SK-N-SH treated with all-trans-retinoic acid at 6 μM for 48 hours (cell line): Measurements from ENCODE around the gene ECHS1.

Experiments used
- ATAC-seq: fragments of 200-7000 bp; cut with Tn5 transposase; 3 replicates; pipeline ENCODE4 v1.9.1; 2020; ENCODE audit warnings: mild to moderate bottlenecking, moderate library complexity
- ARNTL ChIP-seq: fragments of 450-650 bp; formaldehyde crosslinking; IDR thresholded peaks from 2 replicates; pipeline ENCODE4 v1.5.0; 2020; ENCODE audit warnings: low read depth, mild to moderate bottlenecking, moderate library complexity, borderline replicate concordance
- BACH2 ChIP-seq: fragments of 250-450 bp; sonication (Bioruptor Pico); IDR thresholded peaks from 2 replicates; pipeline ENCODE4 v1.9.0; 2021; ENCODE audit warnings: mild to moderate bottlenecking, borderline replicate concordance
- CSDC2 ChIP-seq: fragments of 250-450 bp; sonication (Bioruptor Pico); IDR thresholded peaks from 2 replicates; pipeline ENCODE4 v1.5.0; 2020; ENCODE audit warnings: mild to moderate bottlenecking, moderate library complexity
- ESRRG ChIP-seq: fragments of 250-450 bp; sonication (Bioruptor Pico); IDR thresholded peaks from 2 replicates; pipeline ENCODE4 v1.6.1; 2021; ENCODE audit warnings: mild to moderate bottlenecking
- ISL1 ChIP-seq: fragments of 250-450 bp; sonication (Bioruptor Pico); IDR thresholded peaks from 2 replicates; pipeline ENCODE4 v2.1.2; 2022; ENCODE audit warnings: mild to moderate bottlenecking, moderate library complexity
- OSR1 ChIP-seq: fragments of 250-450 bp; sonication (Bioruptor Pico); IDR thresholded peaks from 2 replicates; pipeline ENCODE4 v1.8.0; 2022; ENCODE audit warnings: moderate library complexity, mild to moderate bottlenecking, inconsistent platforms
- PPARA ChIP-seq: fragments of 250-450 bp; sonication (Bioruptor Pico); IDR thresholded peaks from 2 replicates; pipeline ENCODE4 v1.5.0; 2020; ENCODE audit warnings: mild to moderate bottlenecking, borderline replicate concordance
- RARB ChIP-seq: fragments of 250-450 bp; sonication (Bioruptor Pico); IDR thresholded peaks from 2 replicates; pipeline ENCODE4 v1.8.0; 2021; ENCODE audit warnings: mild to moderate bottlenecking, moderate library complexity
- SNAI2 ChIP-seq: fragments of 250-450 bp; sonication (Bioruptor Pico); IDR thresholded peaks from 2 replicates; pipeline ENCODE4 v1.5.0; 2020; ENCODE audit warnings: mild to moderate bottlenecking, moderate library complexity
- TCF4 ChIP-seq: fragments of 250-450 bp; sonication (Bioruptor Pico); IDR thresholded peaks from 2 replicates; pipeline ENCODE4 v1.8.0; 2021; ENCODE audit warnings: mild to moderate bottlenecking, moderate library complexity, borderline replicate concordance
- TOX ChIP-seq: fragments of 250-450 bp; sonication (Bioruptor Pico); IDR thresholded peaks from 2 replicates; pipeline ENCODE4 v1.8.0; 2021; ENCODE audit warnings: mild to moderate bottlenecking, moderate library complexity, borderline replicate concordance
- ZC3H10 ChIP-seq: fragments of 250-450 bp; sonication (Bioruptor Pico); IDR thresholded peaks from 2 replicates; pipeline ENCODE4 v1.5.1; 2021; ENCODE audit warnings: mild to moderate bottlenecking, moderate library complexity
- ZFP3 ChIP-seq: fragments of 250-450 bp; sonication (Bioruptor Pico); IDR thresholded peaks from 2 replicates; pipeline ENCODE4 v1.5.0; 2020; ENCODE audit warnings: mild to moderate bottlenecking, moderate library complexity
- ZNF565 ChIP-seq: fragments of 450-650 bp; formaldehyde crosslinking; conservative IDR thresholded peaks from 2 replicates; pipeline ENCODE4 v1.5.0; 2020; ENCODE audit warnings: low read depth, mild to moderate bottlenecking, moderate library complexity
- ZNF70 ChIP-seq: fragments of 450-650 bp; formaldehyde crosslinking; IDR thresholded peaks from 2 replicates; pipeline ENCODE4 v1.5.0; 2020; ENCODE audit warnings: mild to moderate bottlenecking, moderate library complexity
- ZNF8 ChIP-seq: fragments of 450-650 bp; formaldehyde crosslinking; IDR thresholded peaks from 2 replicates; pipeline ENCODE4 v1.5.0; 2020; ENCODE audit warnings: mild to moderate bottlenecking, moderate library complexity
- TF ChIP-seq, protein P1 (sequence below): fragments of 250-450 bp; sonication (Bioruptor Pico); IDR thresholded peaks from 2 replicates; pipeline ENCODE4 v1.8.0; 2020; ENCODE audit warnings: mild to moderate bottlenecking, moderate library complexity, borderline replicate concordance
- TF ChIP-seq, protein P2 (sequence below): fragments of 250-450 bp; sonication (Bioruptor Pico); IDR thresholded peaks from 2 replicates; pipeline ENCODE4 v1.5.1; 2021; ENCODE audit warnings: mild to moderate bottlenecking, moderate library complexity
- TF ChIP-seq, protein P3 (sequence below): fragments of 250-450 bp; sonication (Bioruptor Pico); IDR thresholded peaks from 2 replicates; pipeline ENCODE4 v1.5.0; 2020; ENCODE audit warnings: mild to moderate bottlenecking, moderate library complexity
- TF ChIP-seq, protein P4 (sequence below): fragments of 250-450 bp; sonication (Bioruptor Pico); IDR thresholded peaks from 2 replicates; pipeline ENCODE4 v1.5.1; 2020; ENCODE audit warnings: low read depth, mild to moderate bottlenecking, moderate library complexity
- TF ChIP-seq, protein P5 (sequence below): fragments of 250-450 bp; sonication (Bioruptor Pico); IDR thresholded peaks from 2 replicates; pipeline ENCODE4 v1.8.0; 2021; ENCODE audit warnings: low read depth, mild to moderate bottlenecking, moderate library complexity, borderline replicate concordance

The ECHS1 gene

GRCh38 chr10:133334503-133335245, 38.5 kb downstream of the ECHS1 start:
- TF ChIP-seq PPARA (CRISPR knock-in tag) (no peak), TCF4 (no peak), CSDC2 (CRISPR knock-in tag) (no peak), ISL1 (no peak), ZNF565 (no peak), OSR1 (CRISPR knock-in tag) (no peak), ZFP3 (no peak), ARNTL (no peak), ZC3H10 (CRISPR knock-in tag) (no peak), ZNF8 (CRISPR knock-in tag) (no peak), ESRRG (CRISPR knock-in tag) (no peak), TOX (no peak), RARB (CRISPR knock-in tag) (no peak), BACH2 (no peak)
- TF ChIP-seq, protein P1, sequence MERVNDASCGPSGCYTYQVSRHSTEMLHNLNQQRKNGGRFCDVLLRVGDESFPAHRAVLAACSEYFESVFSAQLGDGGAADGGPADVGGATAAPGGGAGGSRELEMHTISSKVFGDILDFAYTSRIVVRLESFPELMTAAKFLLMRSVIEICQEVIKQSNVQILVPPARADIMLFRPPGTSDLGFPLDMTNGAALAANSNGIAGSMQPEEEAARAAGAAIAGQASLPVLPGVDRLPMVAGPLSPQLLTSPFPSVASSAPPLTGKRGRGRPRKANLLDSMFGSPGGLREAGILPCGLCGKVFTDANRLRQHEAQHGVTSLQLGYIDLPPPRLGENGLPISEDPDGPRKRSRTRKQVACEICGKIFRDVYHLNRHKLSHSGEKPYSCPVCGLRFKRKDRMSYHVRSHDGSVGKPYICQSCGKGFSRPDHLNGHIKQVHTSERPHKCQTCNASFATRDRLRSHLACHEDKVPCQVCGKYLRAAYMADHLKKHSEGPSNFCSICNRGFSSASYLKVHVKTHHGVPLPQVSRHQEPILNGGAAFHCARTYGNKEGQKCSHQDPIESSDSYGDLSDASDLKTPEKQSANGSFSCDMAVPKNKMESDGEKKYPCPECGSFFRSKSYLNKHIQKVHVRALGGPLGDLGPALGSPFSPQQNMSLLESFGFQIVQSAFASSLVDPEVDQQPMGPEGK, result no peak
- TF ChIP-seq, protein P2, sequence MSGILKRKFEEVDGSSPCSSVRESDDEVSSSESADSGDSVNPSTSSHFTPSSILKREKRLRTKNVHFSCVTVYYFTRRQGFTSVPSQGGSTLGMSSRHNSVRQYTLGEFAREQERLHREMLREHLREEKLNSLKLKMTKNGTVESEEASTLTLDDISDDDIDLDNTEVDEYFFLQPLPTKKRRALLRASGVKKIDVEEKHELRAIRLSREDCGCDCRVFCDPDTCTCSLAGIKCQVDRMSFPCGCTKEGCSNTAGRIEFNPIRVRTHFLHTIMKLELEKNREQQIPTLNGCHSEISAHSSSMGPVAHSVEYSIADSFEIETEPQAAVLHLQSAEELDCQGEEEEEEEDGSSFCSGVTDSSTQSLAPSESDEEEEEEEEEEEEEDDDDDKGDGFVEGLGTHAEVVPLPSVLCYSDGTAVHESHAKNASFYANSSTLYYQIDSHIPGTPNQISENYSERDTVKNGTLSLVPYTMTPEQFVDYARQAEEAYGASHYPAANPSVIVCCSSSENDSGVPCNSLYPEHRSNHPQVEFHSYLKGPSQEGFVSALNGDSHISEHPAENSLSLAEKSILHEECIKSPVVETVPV, result no peak
- TF ChIP-seq, protein P3, sequence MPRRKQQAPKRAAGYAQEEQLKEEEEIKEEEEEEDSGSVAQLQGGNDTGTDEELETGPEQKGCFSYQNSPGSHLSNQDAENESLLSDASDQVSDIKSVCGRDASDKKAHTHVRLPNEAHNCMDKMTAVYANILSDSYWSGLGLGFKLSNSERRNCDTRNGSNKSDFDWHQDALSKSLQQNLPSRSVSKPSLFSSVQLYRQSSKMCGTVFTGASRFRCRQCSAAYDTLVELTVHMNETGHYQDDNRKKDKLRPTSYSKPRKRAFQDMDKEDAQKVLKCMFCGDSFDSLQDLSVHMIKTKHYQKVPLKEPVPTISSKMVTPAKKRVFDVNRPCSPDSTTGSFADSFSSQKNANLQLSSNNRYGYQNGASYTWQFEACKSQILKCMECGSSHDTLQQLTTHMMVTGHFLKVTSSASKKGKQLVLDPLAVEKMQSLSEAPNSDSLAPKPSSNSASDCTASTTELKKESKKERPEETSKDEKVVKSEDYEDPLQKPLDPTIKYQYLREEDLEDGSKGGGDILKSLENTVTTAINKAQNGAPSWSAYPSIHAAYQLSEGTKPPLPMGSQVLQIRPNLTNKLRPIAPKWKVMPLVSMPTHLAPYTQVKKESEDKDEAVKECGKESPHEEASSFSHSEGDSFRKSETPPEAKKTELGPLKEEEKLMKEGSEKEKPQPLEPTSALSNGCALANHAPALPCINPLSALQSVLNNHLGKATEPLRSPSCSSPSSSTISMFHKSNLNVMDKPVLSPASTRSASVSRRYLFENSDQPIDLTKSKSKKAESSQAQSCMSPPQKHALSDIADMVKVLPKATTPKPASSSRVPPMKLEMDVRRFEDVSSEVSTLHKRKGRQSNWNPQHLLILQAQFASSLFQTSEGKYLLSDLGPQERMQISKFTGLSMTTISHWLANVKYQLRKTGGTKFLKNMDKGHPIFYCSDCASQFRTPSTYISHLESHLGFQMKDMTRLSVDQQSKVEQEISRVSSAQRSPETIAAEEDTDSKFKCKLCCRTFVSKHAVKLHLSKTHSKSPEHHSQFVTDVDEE (CRISPR knock-in tag), result no peak
- TF ChIP-seq, protein P4, sequence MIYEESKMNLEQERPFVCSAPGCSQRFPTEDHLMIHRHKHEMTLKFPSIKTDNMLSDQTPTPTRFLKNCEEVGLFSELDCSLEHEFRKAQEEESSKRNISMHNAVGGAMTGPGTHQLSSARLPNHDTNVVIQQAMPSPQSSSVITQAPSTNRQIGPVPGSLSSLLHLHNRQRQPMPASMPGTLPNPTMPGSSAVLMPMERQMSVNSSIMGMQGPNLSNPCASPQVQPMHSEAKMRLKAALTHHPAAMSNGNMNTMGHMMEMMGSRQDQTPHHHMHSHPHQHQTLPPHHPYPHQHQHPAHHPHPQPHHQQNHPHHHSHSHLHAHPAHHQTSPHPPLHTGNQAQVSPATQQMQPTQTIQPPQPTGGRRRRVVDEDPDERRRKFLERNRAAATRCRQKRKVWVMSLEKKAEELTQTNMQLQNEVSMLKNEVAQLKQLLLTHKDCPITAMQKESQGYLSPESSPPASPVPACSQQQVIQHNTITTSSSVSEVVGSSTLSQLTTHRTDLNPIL (CRISPR knock-in tag), result no peak
- ATAC-seq, result peak; percentile 79

DNA sequence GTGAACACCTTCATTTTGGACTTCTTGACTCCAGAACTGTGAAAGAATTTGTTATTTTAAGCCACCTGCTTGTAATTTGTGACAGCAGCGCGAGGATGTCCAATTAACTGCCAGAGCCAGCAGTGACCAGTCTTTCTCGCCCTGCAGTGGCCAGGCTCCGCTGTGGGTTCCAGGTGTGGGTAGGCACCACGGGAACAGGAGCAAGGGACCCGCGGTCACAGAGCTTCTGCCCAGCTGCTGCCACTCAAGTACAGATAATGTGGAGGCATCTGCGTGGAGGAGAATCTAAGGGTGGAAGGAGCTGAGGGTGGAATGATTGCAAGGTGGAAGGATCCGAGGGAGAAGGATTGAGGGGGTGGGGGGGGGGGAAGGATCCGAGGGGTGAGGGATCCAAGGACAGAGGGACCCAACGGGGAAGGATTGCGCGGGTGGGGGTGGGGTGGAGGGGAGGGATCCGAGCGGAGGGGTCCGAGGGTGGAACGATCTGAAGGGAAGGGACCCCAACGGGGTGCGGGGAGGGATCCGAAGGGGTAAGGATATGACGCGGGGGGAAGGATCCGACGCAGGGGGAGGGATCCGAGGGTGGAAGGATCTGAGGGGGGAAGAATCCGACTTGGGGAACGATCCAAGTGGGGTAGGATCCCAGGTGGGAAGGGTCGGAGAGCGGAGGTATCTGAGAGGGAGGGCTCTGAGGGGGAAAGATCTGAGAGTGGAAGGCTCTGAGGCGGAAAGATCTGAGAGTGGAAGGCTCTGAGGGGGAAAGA, 40.0 kb downstream of the ECHS1 start:
- ATAC-seq, result no peak
- TF ChIP-seq ISL1, result no peak
- TF ChIP-seq, protein P4 (CRISPR knock-in tag), result no peak
- TF ChIP-seq, protein P2, result no peak
- TF ChIP-seq, protein P3 (CRISPR knock-in tag), result no peak
- TF ChIP-seq TCF4, result no peak
- TF ChIP-seq CSDC2 (CRISPR knock-in tag), result no peak
- TF ChIP-seq SNAI2, result no peak
- no peak for TF ChIP-seq ZNF70
- no peak for TF ChIP-seq ZFP3
- TF ChIP-seq ARNTL, result no peak
- no peak for TF ChIP-seq ZNF8 (CRISPR knock-in tag)
- no peak for TF ChIP-seq ZNF565
- no peak for TF ChIP-seq ESRRG (CRISPR knock-in tag)
- TF ChIP-seq, protein P5, sequence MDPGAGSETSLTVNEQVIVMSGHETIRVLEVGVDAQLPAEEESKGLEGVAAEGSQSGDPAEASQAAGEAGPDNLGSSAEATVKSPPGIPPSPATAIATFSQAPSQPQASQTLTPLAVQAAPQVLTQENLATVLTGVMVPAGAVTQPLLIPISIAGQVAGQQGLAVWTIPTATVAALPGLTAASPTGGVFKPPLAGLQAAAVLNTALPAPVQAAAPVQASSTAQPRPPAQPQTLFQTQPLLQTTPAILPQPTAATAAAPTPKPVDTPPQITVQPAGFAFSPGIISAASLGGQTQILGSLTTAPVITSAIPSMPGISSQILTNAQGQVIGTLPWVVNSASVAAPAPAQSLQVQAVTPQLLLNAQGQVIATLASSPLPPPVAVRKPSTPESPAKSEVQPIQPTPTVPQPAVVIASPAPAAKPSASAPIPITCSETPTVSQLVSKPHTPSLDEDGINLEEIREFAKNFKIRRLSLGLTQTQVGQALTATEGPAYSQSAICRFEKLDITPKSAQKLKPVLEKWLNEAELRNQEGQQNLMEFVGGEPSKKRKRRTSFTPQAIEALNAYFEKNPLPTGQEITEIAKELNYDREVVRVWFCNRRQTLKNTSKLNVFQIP (CRISPR knock-in tag), result no peak
